ENCODE data around the gene SYN1.

The SYN1 gene

DNA sequence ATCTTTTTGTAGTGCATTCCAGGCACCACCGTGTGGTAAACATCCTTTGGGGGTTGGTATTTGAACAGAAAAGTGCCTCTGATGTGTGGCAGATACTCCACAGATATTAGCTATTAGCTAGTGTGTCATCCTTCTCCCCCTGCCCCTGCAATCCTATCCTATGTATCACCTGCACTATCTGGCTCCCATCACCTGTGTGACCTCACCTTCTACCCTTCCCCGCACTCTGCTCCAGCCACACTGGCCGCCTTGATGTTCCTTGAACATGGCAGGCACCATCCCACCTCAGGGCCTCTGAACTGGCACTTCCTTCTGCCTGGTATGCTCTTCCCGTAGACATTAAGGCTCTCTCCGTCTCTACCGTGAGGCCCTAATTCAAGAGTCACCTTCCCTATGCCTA, 27.0 kb upstream of the SYN1 start:
- Histone ChIP-seq H3K27me3 (ENCODE audit: insufficient read depth, low read depth) (no peaks in the 10 kb centered on the region), H3K79me2 (ENCODE audit: insufficient read depth, low read depth) (peaks cover 20% of the 10 kb centered on the region), H3K4me2 (no peak overlapping the region), H3K36me3 (ENCODE audit: insufficient read depth) (no peaks in the 10 kb centered on the region), H4K20me1 (ENCODE audit: insufficient read depth) (no peaks in the 10 kb centered on the region), H3K9ac (no peak overlapping the region), H2AFZ (ENCODE audit: low read depth) (no peak overlapping the region), H3K4me1 (ENCODE audit: low read depth, poor library complexity, severe bottlenecking) (peaks cover 12% of the 10 kb centered on the region), H3K4me3 (IDR thresholded peaks at IDR 0.05; ENCODE audit: insufficient read depth, low read depth, low read length) (no peak overlapping the region), H3K27ac (no peak overlapping the region)
- TF ChIP-seq, protein P1, sequence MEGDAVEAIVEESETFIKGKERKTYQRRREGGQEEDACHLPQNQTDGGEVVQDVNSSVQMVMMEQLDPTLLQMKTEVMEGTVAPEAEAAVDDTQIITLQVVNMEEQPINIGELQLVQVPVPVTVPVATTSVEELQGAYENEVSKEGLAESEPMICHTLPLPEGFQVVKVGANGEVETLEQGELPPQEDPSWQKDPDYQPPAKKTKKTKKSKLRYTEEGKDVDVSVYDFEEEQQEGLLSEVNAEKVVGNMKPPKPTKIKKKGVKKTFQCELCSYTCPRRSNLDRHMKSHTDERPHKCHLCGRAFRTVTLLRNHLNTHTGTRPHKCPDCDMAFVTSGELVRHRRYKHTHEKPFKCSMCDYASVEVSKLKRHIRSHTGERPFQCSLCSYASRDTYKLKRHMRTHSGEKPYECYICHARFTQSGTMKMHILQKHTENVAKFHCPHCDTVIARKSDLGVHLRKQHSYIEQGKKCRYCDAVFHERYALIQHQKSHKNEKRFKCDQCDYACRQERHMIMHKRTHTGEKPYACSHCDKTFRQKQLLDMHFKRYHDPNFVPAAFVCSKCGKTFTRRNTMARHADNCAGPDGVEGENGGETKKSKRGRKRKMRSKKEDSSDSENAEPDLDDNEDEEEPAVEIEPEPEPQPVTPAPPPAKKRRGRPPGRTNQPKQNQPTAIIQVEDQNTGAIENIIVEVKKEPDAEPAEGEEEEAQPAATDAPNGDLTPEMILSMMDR (conservative IDR thresholded peaks at IDR 0.05; ENCODE audit: low read depth, low read length), result no peak

DNA sequence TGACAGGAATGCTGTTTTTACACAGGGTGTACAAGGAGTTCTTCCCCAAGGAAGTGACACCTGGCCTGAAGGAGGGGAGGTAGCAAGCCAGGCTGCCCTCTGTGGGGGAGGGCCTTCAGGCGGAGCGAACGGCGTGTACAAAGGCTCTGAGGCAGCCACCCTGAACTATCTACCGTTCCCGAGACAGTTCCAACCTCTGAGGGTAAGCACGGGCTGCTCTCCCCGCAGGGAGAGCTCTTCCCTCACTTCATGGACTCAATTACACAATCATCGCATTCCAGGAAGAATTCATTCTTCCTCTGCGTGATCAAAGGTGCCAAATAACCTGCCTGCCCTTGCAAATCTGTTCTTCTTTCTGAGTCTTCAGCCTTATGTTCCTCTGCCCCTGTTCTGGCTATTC, 25.9 kb upstream of the SYN1 start:
- Histone ChIP-seq H3K27me3 (ENCODE audit: insufficient read depth, low read depth) (no peaks in the 10 kb centered on the region), H2AFZ (ENCODE audit: low read depth) (no peak overlapping the region), H4K20me1 (ENCODE audit: insufficient read depth) (no peaks in the 10 kb centered on the region), H3K9ac (no peak overlapping the region), H3K79me2 (ENCODE audit: insufficient read depth, low read depth) (peaks cover 20% of the 10 kb centered on the region), H3K27ac (no peak overlapping the region), H3K4me3 (IDR thresholded peaks at IDR 0.05; ENCODE audit: insufficient read depth, low read depth, low read length) (no peak overlapping the region), H3K4me2 (no peak overlapping the region), H3K36me3 (ENCODE audit: insufficient read depth) (no peaks in the 10 kb centered on the region), H3K4me1 (ENCODE audit: low read depth, poor library complexity, severe bottlenecking) (peaks cover 11% of the 10 kb centered on the region)
- TF ChIP-seq, protein P1 (conservative IDR thresholded peaks at IDR 0.05; ENCODE audit: low read depth, low read length), result no peak

DNA sequence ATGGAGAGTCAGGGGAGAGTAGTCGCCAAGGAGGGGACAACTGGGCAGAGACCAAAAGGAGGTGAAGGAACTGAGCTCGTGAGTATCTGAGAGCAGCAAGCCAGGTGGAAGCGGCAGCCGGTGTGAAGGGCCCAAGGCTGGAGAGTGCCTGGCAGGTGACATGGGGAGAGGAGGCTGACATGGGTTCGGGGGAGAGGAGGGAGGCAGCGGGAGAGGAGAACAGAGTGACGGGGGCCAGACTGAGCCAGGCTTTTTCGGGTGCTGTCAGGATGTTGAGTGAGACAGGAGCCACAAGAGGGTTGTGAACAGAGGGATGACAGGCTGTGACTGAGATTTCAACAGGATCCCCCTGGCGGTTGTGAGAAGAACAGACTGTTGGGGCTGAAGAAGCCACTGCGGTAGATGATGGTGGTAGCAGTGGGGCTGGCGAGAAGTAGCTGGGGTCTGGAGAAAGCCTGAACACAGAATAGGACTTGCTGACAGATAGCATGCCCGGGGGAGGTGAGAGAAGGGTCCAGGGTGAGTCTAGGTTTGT, 25.0 kb upstream of the SYN1 start:
- Histone ChIP-seq H3K4me3 (IDR thresholded peaks at IDR 0.05; ENCODE audit: insufficient read depth, low read depth, low read length) (no peak overlapping the region), H3K27ac (no peak overlapping the region), H3K4me1 (ENCODE audit: low read depth, poor library complexity, severe bottlenecking) (peaks cover 11% of the 10 kb centered on the region), H3K27me3 (ENCODE audit: insufficient read depth, low read depth) (no peaks in the 10 kb centered on the region), H2AFZ (ENCODE audit: low read depth) (no peak overlapping the region), H3K36me3 (ENCODE audit: insufficient read depth) (no peaks in the 10 kb centered on the region), H3K79me2 (ENCODE audit: insufficient read depth, low read depth) (peaks cover 20% of the 10 kb centered on the region), H3K4me2 (no peak overlapping the region), H3K9ac (no peak overlapping the region), H4K20me1 (ENCODE audit: insufficient read depth) (no peaks in the 10 kb centered on the region)
- TF ChIP-seq, protein P1 (conservative IDR thresholded peaks at IDR 0.05; ENCODE audit: low read depth, low read length), result no peak

DNA sequence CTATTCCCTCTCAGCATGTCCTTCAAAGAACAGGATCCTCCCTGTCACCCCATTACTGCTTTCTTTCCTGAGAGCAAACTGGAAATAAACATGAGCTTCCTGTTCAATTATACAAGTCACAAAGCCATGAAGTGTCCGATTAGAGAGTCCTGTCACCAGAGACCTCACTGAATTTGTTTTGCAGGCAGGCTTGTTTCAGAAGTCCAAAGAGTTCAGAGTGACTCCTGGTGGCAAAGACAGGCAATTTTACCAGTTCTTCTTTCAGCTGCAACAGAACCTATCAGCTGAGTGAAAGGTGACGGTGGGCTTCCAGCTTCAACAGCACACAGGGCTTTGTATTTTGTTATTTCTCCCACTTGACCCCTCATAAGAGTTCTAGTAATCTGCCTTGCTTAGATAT, 24.3 kb upstream of the SYN1 start:
- Histone ChIP-seq H3K27me3 (ENCODE audit: insufficient read depth, low read depth) (no peaks in the 10 kb centered on the region), H3K36me3 (ENCODE audit: insufficient read depth) (no peaks in the 10 kb centered on the region), H2AFZ (ENCODE audit: low read depth) (no peak overlapping the region), H3K27ac (no peak overlapping the region), H3K4me3 (IDR thresholded peaks at IDR 0.05; ENCODE audit: insufficient read depth, low read depth, low read length) (no peak overlapping the region), H4K20me1 (ENCODE audit: insufficient read depth) (no peaks in the 10 kb centered on the region), H3K4me2 (no peak overlapping the region), H3K79me2 (ENCODE audit: insufficient read depth, low read depth) (peaks cover 14% of the 10 kb centered on the region), H3K9ac (no peak overlapping the region), H3K4me1 (ENCODE audit: low read depth, poor library complexity, severe bottlenecking) (peaks cover 7% of the 10 kb centered on the region)
- TF ChIP-seq, protein P1 (conservative IDR thresholded peaks at IDR 0.05; ENCODE audit: low read depth, low read length), result no peak

Measured in KMS-11 (cell line).